Lower lobe of right lung (tissue), 2 donors: ENCODE data around the gene PPP2R2C. TPM values are rescaled to one million over a fixed set of nuclear protein-coding genes. Genes with fewer than 3 reads are reported as not detected.

ENCODE experiments used
- ATAC-seq, 2 donors: fragments of 200-7000 bp; cut with Tn5 transposase; one replicate each; pipeline ENCODE4 v1.9.1; 2020 to 2022; ENCODE audit warnings: mild to moderate bottlenecking in 2 of 2, moderate library complexity in 2 of 2
- DNase-seq: peaks from one replicate; pipeline ENCODE4 v3.0.0-alpha.2; 2020
- H3K27ac ChIP-seq: fragments of 200-600 bp; one replicate; pipeline ENCODE4 v1.8.0; 2022
- H3K27me3 ChIP-seq: fragments of 200-600 bp; one replicate; pipeline ENCODE4 v1.8.0; 2022; ENCODE audit warnings: low read depth
- H3K36me3 ChIP-seq: fragments of 200-600 bp; one replicate; pipeline ENCODE4 v1.8.0; 2022; ENCODE audit warnings: mild to moderate bottlenecking
- H3K4me1 ChIP-seq: fragments of 200-600 bp; one replicate; pipeline ENCODE4 v1.8.0; 2022
- H3K4me3 ChIP-seq: fragments of 200-600 bp; one replicate; pipeline ENCODE4 v1.8.0; 2022; ENCODE audit warnings: mild to moderate bottlenecking
- H3K9me3 ChIP-seq: fragments of 200-600 bp; one replicate; pipeline ENCODE4 v1.8.0; 2022
- intact Hi-C: fragments of 100-400 bp; cut with DNase I; formaldehyde crosslinking; loops from one replicate; pipeline ENCODE4 v1.11.0; 2022
- total RNA-seq: library from RNA; stranded (reverse); fragmentation: NEBNext Ultra II Directional; extraction: Animal tissue kit (Norgen Biotek cat#: 25700); gene quantifications from one replicate; pipeline ENCODE4 v1.2.1, GENCODE V29; 2021
- TF ChIP-seq, protein P1 (sequence below): fragments of 200-600 bp; IDR thresholded peaks from one replicate; pipeline ENCODE4 v1.8.0; 2022; ENCODE audit warnings: antibody characterized with exemption, mild to moderate bottlenecking
- donor health status: DM: no; HTN: yes; CAD: no; lungs with severe emphysema.

Gene PPP2R2C
- total RNA-seq, 1 donor from 2014 or later: not detected

DNA sequence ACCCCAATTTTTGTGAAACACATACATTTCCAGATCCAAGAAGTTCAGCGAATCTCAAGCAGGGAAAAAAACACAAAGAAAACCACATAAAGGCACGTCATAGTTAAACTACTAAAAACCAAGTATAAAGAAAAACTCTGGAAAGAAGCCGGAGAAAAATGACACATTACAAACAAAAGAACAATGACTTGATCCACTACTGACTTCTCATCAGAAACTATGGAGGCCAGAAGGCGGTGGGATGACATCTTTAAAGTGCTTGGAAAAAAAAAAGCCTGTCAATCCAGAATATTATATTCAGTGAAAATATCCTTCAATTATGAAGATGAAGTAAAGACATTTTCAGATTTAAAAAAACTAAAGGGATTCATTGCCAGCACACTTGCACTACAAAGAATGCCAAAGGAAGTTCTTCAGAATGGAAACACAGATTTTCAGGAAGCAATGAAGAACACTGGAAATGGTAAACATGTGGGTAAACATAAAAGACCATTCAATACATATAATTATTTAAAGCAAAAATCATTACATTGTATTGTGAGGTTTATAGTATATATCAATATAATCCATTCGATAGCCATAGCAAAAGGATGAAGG lies 32.6 kb upstream of the PPP2R2C start:
- DNase-seq (no peak), ATAC-seq (no peak)
- intact Hi-C loops: no loop called here
- no peak overlapping the region for H3K27ac ChIP-seq
- no peaks in the 10 kb centered on the region for H3K4me1 ChIP-seq
- peaks cover 4% of the 10 kb centered on the region for H3K27me3 ChIP-seq
- H3K4me3 ChIP-seq: no peak overlapping the region
- H3K9me3 ChIP-seq: peaks cover 17% of the 10 kb centered on the region
- TF ChIP-seq, protein P1, sequence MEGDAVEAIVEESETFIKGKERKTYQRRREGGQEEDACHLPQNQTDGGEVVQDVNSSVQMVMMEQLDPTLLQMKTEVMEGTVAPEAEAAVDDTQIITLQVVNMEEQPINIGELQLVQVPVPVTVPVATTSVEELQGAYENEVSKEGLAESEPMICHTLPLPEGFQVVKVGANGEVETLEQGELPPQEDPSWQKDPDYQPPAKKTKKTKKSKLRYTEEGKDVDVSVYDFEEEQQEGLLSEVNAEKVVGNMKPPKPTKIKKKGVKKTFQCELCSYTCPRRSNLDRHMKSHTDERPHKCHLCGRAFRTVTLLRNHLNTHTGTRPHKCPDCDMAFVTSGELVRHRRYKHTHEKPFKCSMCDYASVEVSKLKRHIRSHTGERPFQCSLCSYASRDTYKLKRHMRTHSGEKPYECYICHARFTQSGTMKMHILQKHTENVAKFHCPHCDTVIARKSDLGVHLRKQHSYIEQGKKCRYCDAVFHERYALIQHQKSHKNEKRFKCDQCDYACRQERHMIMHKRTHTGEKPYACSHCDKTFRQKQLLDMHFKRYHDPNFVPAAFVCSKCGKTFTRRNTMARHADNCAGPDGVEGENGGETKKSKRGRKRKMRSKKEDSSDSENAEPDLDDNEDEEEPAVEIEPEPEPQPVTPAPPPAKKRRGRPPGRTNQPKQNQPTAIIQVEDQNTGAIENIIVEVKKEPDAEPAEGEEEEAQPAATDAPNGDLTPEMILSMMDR: no peak
- no peaks in the 10 kb centered on the region for H3K36me3 ChIP-seq

DNA sequence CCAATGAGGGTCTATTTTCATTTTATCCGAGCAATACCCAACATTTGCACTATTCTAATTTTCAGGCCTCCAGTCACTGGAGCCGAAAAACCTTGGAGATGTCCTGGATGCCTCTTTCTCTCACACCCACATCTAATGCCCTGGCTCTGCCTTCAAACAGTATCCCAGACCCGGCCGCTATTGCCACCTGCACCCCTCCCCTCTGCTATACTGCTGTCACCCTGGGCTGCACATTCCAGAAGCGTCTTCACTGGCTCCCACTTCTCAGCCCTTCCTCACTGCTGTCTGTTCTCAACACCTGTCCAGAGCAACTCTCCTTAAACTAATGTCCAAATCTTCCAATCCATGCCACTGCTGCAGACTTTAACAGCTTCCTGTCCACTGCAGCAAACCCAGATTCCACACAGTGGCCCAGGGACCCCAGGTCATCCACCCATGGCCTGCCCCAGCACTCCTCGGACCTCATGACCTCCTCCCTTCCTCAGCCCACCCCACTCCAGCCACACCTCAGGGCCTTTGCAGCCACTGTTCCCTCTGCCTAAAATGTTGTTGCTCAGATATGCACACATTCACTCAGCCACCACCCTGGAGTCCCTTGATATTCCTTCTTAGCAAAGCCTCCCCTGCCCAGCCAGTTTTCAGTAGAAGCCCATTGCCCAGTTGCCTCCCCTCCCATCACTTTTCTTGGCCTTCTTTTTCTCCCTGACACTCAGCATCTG lies 30.5 kb upstream of the PPP2R2C start:
- no peak overlapping the region for H3K4me3 ChIP-seq
- H3K27ac ChIP-seq: no peak overlapping the region
- DNase-seq (no peak), ATAC-seq (no peak)
- peaks cover 17% of the 10 kb centered on the region for H3K9me3 ChIP-seq
- H3K36me3 ChIP-seq: no peaks in the 10 kb centered on the region
- H3K4me1 ChIP-seq: no peaks in the 10 kb centered on the region
- TF ChIP-seq, protein P1: no peak
- intact Hi-C loops: no loop called here
- peaks cover 4% of the 10 kb centered on the region for H3K27me3 ChIP-seq

DNA sequence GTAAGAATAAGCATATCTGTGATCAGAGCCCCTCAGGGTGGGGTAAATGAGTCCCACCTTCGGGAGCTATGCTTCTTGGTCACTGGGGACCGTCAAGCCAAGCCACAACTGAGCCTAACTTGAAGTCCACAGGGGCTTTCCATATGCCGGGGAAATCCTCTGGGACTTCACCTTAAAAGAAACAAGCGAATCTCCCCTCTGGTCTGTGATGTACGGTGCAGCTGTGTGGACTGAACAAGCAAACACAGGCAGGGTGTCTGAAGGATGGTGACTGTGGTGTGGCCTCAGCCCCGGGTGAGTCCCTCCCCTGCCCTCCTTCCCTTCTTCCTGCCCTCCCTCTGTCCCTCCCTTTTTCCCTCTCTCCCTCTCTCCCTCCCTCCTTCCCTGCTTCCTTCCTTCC lies 29.7 kb upstream of the PPP2R2C start:
- DNase-seq (no peak), ATAC-seq (no peak)
- H3K9me3 ChIP-seq: peaks cover 17% of the 10 kb centered on the region
- no peak overlapping the region for H3K27ac ChIP-seq
- no peak overlapping the region for H3K4me3 ChIP-seq
- no peaks in the 10 kb centered on the region for H3K36me3 ChIP-seq
- peaks cover 4% of the 10 kb centered on the region for H3K27me3 ChIP-seq
- no peaks in the 10 kb centered on the region for H3K4me1 ChIP-seq
- TF ChIP-seq, protein P1: no peak
- intact Hi-C loops: no loop called here

DNA sequence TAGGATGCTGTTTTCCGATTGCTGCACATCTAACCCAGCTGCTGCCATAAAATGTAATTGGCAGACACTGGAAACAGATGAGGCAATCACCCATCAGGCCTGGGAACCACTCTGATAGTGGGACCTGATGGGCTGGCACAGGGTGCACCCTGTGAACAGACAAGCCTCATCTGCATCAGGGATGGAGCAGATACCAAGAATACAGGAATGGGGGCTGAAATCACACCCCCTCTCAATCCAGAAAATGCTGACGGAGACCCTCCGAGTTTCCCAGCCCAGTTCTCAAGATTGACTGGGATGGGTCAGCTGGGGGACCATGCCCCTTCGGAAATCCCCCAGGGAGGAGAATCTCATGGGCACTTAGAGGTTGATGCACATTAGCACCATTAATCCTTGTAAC lies 28.8 kb upstream of the PPP2R2C start:
- Histone ChIP-seq H3K36me3 (no peaks in the 10 kb centered on the region), H3K9me3 (peaks cover 17% of the 10 kb centered on the region), H3K27ac (no peak overlapping the region), H3K4me3 (no peak overlapping the region), H3K27me3 (peaks cover 4% of the 10 kb centered on the region), H3K4me1 (no peaks in the 10 kb centered on the region)
- intact Hi-C loops: no loop called here
- TF ChIP-seq, protein P1: no peak
- DNase-seq (no peak), ATAC-seq (no peak)

DNA sequence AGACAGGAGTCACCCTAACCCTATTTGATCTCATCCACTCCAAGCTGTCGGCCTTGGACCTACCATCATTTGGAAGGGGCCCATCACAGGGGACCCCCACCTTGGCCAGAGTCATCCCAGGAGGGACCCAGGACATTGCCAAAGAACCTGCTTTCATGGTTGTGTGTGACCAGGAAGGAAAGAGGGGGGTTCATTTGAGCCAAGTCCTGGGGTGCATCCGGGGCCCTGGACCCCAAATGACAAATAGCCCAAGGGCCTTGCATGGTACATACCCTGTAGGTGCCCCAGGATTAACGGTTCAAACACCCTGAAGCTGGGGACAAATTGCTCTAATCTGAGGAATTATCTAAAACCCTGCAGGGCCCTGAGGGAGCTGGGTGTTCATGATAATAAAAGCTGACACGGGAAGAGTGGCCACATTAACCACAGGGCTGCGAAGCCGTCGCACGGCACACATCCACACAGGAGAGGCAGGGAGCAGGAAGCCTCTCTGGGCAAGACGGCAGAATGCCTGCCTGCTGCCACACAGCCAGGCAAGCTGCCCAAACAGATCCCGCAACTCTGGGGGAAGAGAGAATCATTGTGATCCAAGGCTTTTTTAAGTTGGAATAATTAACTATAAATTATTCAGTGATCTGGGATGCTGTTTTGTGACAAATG lies 28.2 kb upstream of the PPP2R2C start:
- H3K36me3 ChIP-seq: no peaks in the 10 kb centered on the region
- H3K4me3 ChIP-seq: no peak overlapping the region
- H3K27me3 ChIP-seq: peaks cover 4% of the 10 kb centered on the region
- H3K9me3 ChIP-seq: peaks cover 17% of the 10 kb centered on the region
- no peak overlapping the region for H3K27ac ChIP-seq
- ATAC-seq (no peak), DNase-seq (no peak)
- TF ChIP-seq, protein P1: no peak
- intact Hi-C loops: no loop called here
- H3K4me1 ChIP-seq: no peaks in the 10 kb centered on the region
